ENCODE results near the gene COL9A1. TPM values are rescaled to one million over a fixed set of nuclear protein-coding genes. Genes with fewer than 3 reads are reported as not detected.

COL9A1 gene
- total and polyA plus RNA-seq, 2 of the 8 experiments (the other 6 are each of a cell fraction or from before 2014, with no cell fraction given): 7.9 to 18.1 TPM

DNA sequence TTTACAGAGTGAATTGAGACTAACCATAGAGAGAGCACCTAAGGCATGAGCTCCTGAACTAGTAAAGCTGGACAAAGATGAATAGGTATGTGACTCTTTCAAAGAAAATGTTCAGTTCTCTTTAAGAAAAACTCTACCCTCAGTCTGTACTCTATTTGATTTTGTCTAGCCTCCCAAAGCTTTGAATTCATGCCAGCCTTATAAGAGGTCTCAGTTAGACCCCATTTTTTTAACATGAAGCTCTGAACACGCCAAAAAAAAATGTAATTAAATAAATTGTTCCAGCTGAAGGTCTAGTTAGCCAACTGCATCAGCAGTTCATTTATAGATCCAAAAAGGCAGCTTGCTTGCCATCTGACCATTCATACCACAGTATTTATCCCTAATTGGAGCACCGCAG, 71.6 kb downstream of the COL9A1 start (continued):
- TF ChIP-seq, protein P1, sequence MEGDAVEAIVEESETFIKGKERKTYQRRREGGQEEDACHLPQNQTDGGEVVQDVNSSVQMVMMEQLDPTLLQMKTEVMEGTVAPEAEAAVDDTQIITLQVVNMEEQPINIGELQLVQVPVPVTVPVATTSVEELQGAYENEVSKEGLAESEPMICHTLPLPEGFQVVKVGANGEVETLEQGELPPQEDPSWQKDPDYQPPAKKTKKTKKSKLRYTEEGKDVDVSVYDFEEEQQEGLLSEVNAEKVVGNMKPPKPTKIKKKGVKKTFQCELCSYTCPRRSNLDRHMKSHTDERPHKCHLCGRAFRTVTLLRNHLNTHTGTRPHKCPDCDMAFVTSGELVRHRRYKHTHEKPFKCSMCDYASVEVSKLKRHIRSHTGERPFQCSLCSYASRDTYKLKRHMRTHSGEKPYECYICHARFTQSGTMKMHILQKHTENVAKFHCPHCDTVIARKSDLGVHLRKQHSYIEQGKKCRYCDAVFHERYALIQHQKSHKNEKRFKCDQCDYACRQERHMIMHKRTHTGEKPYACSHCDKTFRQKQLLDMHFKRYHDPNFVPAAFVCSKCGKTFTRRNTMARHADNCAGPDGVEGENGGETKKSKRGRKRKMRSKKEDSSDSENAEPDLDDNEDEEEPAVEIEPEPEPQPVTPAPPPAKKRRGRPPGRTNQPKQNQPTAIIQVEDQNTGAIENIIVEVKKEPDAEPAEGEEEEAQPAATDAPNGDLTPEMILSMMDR (IDR thresholded peaks at IDR 0.05; ENCODE audit: control extremely low read depth in 1 of 3, insufficient read depth in 1 of 3, low read depth in 1 of 3, low read length in 3 of 3): no peak
- no peak for TF ChIP-seq CBX8 (IDR thresholded peaks at IDR 0.05; ENCODE audit: borderline replicate concordance, low read depth, low read length)
- no peak for TF ChIP-seq BCL11A (IDR thresholded peaks at IDR 0.05; ENCODE audit: low read depth in 2 of 2, low read length in 2 of 2)
- no peak for TF ChIP-seq SIN3A (conservative IDR thresholded peaks at IDR 0.05 in 1 of 2, IDR thresholded peaks at IDR 0.05 in 1 of 2; ENCODE audit: low read depth in 1 of 2, low read length in 2 of 2)
- TF ChIP-seq SUZ12 (IDR thresholded peaks at IDR 0.05; ENCODE audit: low read length): no peak
- no peak for TF ChIP-seq RXRA (IDR thresholded peaks at IDR 0.05; ENCODE audit: insufficient read depth, low read depth, low read length)
- TF ChIP-seq JUN (IDR thresholded peaks at IDR 0.05; ENCODE audit: low read depth, low read length): no peak
- no peak for TF ChIP-seq GABPA (IDR thresholded peaks at IDR 0.05; ENCODE audit: borderline replicate concordance, insufficient read depth, low read length)
- no peak for TF ChIP-seq CEBPB (IDR thresholded peaks at IDR 0.05; ENCODE audit: low read depth, low read length)
